Neuronal stem cell (in vitro differentiated cells): ENCODE data around the gene HMG20B.
"Not testable (repeated sequence)": the region's sequence is repeated elsewhere in the genome, so short reads cannot be mapped to it uniquely, and the experiment has no call there.

Experiments
- DNase-seq: peaks from one replicate; pipeline ENCODE4 v3.0.0-alpha.2; 2013; ENCODE audit warnings: low spot score
- H2AFZ ChIP-seq: one replicate; pipeline ENCODE4 v1.6.1; 2013; ENCODE audit warnings: mild to moderate bottlenecking, low read length, inconsistent platforms
- H2AK5ac ChIP-seq: 2 replicates; pipeline ENCODE4 v1.6.1; 2013; ENCODE audit warnings: low read depth, mild to moderate bottlenecking, inconsistent platforms, low read length, moderate library complexity, mixed read lengths
- H2BK120ac ChIP-seq: 2 replicates; pipeline ENCODE4 v1.6.1; 2013; ENCODE audit warnings: low read depth, mild to moderate bottlenecking, inconsistent platforms, low read length, moderate library complexity, mixed read lengths
- H2BK12ac ChIP-seq: one replicate; pipeline ENCODE4 v1.6.1; 2013; ENCODE audit warnings: low read length, inconsistent platforms
- H2BK15ac ChIP-seq: 2 replicates; pipeline ENCODE4 v1.6.1; 2013; ENCODE audit warnings: mild to moderate bottlenecking, low read length, inconsistent platforms, mixed read lengths
- H2BK5ac ChIP-seq: one replicate; pipeline ENCODE4 v1.6.1; 2013; ENCODE audit warnings: inconsistent platforms, mild to moderate bottlenecking, low read length, moderate library complexity
- H3K14ac ChIP-seq: one replicate; pipeline ENCODE4 v1.6.1; 2013; ENCODE audit warnings: low read length, inconsistent platforms
- H3K18ac ChIP-seq: 2 replicates; pipeline ENCODE4 v1.6.1; 2013; ENCODE audit warnings: low read length, inconsistent platforms
- H3K23ac ChIP-seq: 2 replicates; pipeline ENCODE4 v1.6.1; 2013; ENCODE audit warnings: low read depth, mild to moderate bottlenecking, mixed read lengths, low read length, inconsistent platforms; ENCODE audit not compliant: poor library complexity
- H3K27ac ChIP-seq: replicated peaks from 3 replicates; pipeline ENCODE4 v1.5.1; 2013; ENCODE audit warnings: low read length, inconsistent platforms
- H3K27me3 ChIP-seq, 3 experiments: 2 replicates each; pipeline ENCODE4 v1.6.1; 2013; ENCODE audit warnings: low read length in 3 of 3, mild to moderate bottlenecking in 2 of 3, inconsistent platforms in 1 of 3, low read depth in 1 of 3, mixed read lengths in 1 of 3, moderate library complexity in 1 of 3; ENCODE audit not compliant: control insufficient read depth in 3 of 3, insufficient read depth in 3 of 3
- H3K36me3 ChIP-seq, 2 donors: replicated peaks in 1 of 2; 2 replicates each; pipeline ENCODE4 v1.6.1; 2013; ENCODE audit warnings: low read length in 2 of 2; ENCODE audit not compliant: control insufficient read depth in 2 of 2, insufficient read depth in 2 of 2
- H3K4ac ChIP-seq: 2 replicates; pipeline ENCODE4 v1.6.1; 2013; ENCODE audit warnings: inconsistent platforms, mild to moderate bottlenecking, low read length, moderate library complexity
- H3K4me1 ChIP-seq, 2 donors: 1 replicate in 1 of 2; 2 replicates in 1 of 2; pipeline ENCODE4 v1.6.1; 2013; ENCODE audit warnings: low read length in 2 of 2, low read depth in 1 of 2; ENCODE audit not compliant: control insufficient read depth in 2 of 2, insufficient read depth in 1 of 2
- H3K4me2 ChIP-seq: one replicate; pipeline ENCODE4 v1.6.1; 2013; ENCODE audit warnings: mild to moderate bottlenecking, low read length, inconsistent platforms; ENCODE audit not compliant: insufficient read depth, poor library complexity, severe bottlenecking
- H3K4me3 ChIP-seq, 2 donors: 2 replicates each; pipeline ENCODE4 v1.5.1; 2013; ENCODE audit warnings: low read length in 2 of 2, mild to moderate bottlenecking in 2 of 2, inconsistent platforms in 1 of 2, moderate library complexity in 1 of 2
- H3K79me1 ChIP-seq: one replicate; pipeline ENCODE4 v1.6.1; 2013; ENCODE audit warnings: low read depth, mild to moderate bottlenecking, inconsistent platforms, low read length, moderate library complexity
- H3K9ac ChIP-seq: one replicate; pipeline ENCODE4 v1.6.1; 2013; ENCODE audit warnings: mild to moderate bottlenecking, low read depth, low read length, inconsistent platforms; ENCODE audit not compliant: poor library complexity
- H3K9me3 ChIP-seq, 2 donors: replicated peaks in 1 of 2; 2 replicates each; pipeline versions ENCODE3 to v1.6.1; 2013; ENCODE audit warnings: low read length in 2 of 2, mild to moderate bottlenecking in 2 of 2, inconsistent platforms in 1 of 2, low read depth in 1 of 2, mixed read lengths in 1 of 2, moderate library complexity in 1 of 2; ENCODE audit not compliant: control insufficient read depth in 2 of 2, insufficient read depth in 1 of 2
- H4K8ac ChIP-seq: one replicate; pipeline ENCODE4 v1.6.1; 2013; ENCODE audit warnings: low read depth, mild to moderate bottlenecking, inconsistent platforms, low read length, moderate library complexity
- H4K91ac ChIP-seq: one replicate; pipeline ENCODE4 v1.6.1; 2013; ENCODE audit warnings: low read length, low read depth, mild to moderate bottlenecking, inconsistent platforms; ENCODE audit not compliant: poor library complexity
- WGBS, 2 donors: extraction: QIAGEN DNeasy Blood & Tissue Kit; methylation state at CpG; one replicate each; pipeline ENCODE4 v1.1.7; 2013; ENCODE audit warnings: missing lambda C conversion rate in 2 of 2, mixed read lengths in 1 of 2; ENCODE audit not compliant: insufficient read length in 2 of 2, insufficient replicate concordance in 1 of 2; ENCODE audit errors: extremely low coverage in 2 of 2; 5-methylcytosine and 5-hydroxymethylcytosine counted together

The HMG20B gene

GRCh38 chr19:3570042-3570441 is 2.7 kb upstream of the HMG20B start:
- H3K27ac ChIP-seq, H2BK15ac ChIP-seq, H3K9ac ChIP-seq, H3K4ac ChIP-seq, H3K36me3 ChIP-seq, H3K4me3 ChIP-seq, H3K14ac ChIP-seq, H2BK5ac ChIP-seq, H3K4me2 ChIP-seq, H3K4me1 ChIP-seq, H3K9me3 ChIP-seq, H2AK5ac ChIP-seq, H2BK120ac ChIP-seq, H3K18ac ChIP-seq, H4K91ac ChIP-seq, H2AFZ ChIP-seq, H3K27me3 ChIP-seq, H3K79me1 ChIP-seq, H4K8ac ChIP-seq, DNase-seq, H3K23ac ChIP-seq, H2BK12ac ChIP-seq: not testable (repeated sequence)
- WGBS, 2 donors: no CpG with 5 or more reads among the region's 11 CpGs

- no CpG with 5 or more reads among the region's 7 CpGs for WGBS, 2 donors
- Histone ChIP-seq H3K4me3 (no peak overlapping the region), H3K14ac (no peak overlapping the region)
Measured at GRCh38 chr19:3570606-3571011, 2.1 kb upstream of the HMG20B start.

GRCh38 chr19:3572132-3572854 is 451 bp upstream of the HMG20B start:
- peaks cover 9 to 19% of the 10 kb centered on the region in 2 donors for H3K36me3 ChIP-seq
- WGBS, 2 donors: no CpG with 5 or more reads among the region's 48 CpGs
- H2AK5ac ChIP-seq: no peak overlapping the region
- H2BK120ac ChIP-seq: no peak overlapping the region
- peak overlapping the region; percentile 96 for H2AFZ ChIP-seq
- H3K4ac ChIP-seq: no peak overlapping the region
- H3K9me3 ChIP-seq: no peaks in the 10 kb centered on the region
- peak overlapping the region; percentile 58 for H3K4me2 ChIP-seq
- H3K27me3 ChIP-seq: peaks cover 0 to 9% (median 0%) of the 10 kb centered on the region in 3 experiments
- no peak overlapping the region for H2BK15ac ChIP-seq
- DNase-seq: peak; percentile 100
- H3K79me1 ChIP-seq: peaks cover 3% of the 10 kb centered on the region
- H3K27ac ChIP-seq: peak overlapping the region; percentile 42
- no peak overlapping the region for H2BK5ac ChIP-seq
- no peak overlapping the region for H4K8ac ChIP-seq
- H3K4me3 ChIP-seq: peak overlapping the region; percentile 70 to 94
- peaks cover 5 to 17% of the 10 kb centered on the region in 2 donors for H3K4me1 ChIP-seq
- H4K91ac ChIP-seq: no peak overlapping the region
- H3K23ac ChIP-seq: no peak overlapping the region
- no peak overlapping the region for H2BK12ac ChIP-seq
- H3K18ac ChIP-seq: peak overlapping the region; percentile 20
- no peak overlapping the region for H3K9ac ChIP-seq
- no peak overlapping the region for H3K14ac ChIP-seq

More at GRCh38 chr19:3570606-3571011, 2.1 kb upstream of the HMG20B start:
- H4K91ac ChIP-seq: no peak overlapping the region
- no peak overlapping the region for H3K4ac ChIP-seq
- H3K9ac ChIP-seq: no peak overlapping the region
- H3K23ac ChIP-seq: no peak overlapping the region
- H3K4me2 ChIP-seq: no peak overlapping the region
- H2AFZ ChIP-seq: no peak overlapping the region
- H3K18ac ChIP-seq: no peak overlapping the region
- H4K8ac ChIP-seq: no peak overlapping the region
- no peak overlapping the region for H2BK5ac ChIP-seq
- H3K27ac ChIP-seq: no peak overlapping the region
- H3K27me3 ChIP-seq: no peaks in the 10 kb centered on the region
- H2BK120ac ChIP-seq: no peak overlapping the region
- H3K79me1 ChIP-seq: peaks cover 3% of the 10 kb centered on the region
- peak overlapping the region; percentile 68 for H2AK5ac ChIP-seq
- H3K4me1 ChIP-seq: peaks cover 5 to 8% of the 10 kb centered on the region in 2 donors
- no peak overlapping the region for H2BK15ac ChIP-seq
- peaks cover 9% of the 10 kb centered on the region in 2 donors for H3K36me3 ChIP-seq
- DNase-seq: no peak
- H2BK12ac ChIP-seq: no peak overlapping the region
- H3K9me3 ChIP-seq: no peaks in the 10 kb centered on the region

- Histone ChIP-seq H2AFZ (peak overlapping the region; percentile 85), H3K27me3 (peaks cover 0 to 17% (median 0%) of the 10 kb centered on the region in 3 experiments), H3K79me1 (peaks cover 3% of the 10 kb centered on the region), H4K8ac (no peak overlapping the region), H3K9ac (peak overlapping the region; percentile 96), H3K18ac (peak overlapping the region; percentile 97), H4K91ac (no peak overlapping the region), H3K4me2 (peak overlapping the region; percentile 97), H3K4me1 (peaks cover 5 to 17% of the 10 kb centered on the region in 2 donors), H2BK120ac (no peak overlapping the region), H2BK12ac (no peak overlapping the region), H3K4me3 (peak overlapping the region; percentile 94 to 98), H2AK5ac (peak overlapping the region; percentile 92), H3K27ac (no peak overlapping the region), H3K36me3 (peaks cover 9 to 19% of the 10 kb centered on the region in 2 donors), H2BK15ac (peak overlapping the region; percentile 71), H3K23ac (peak overlapping the region; percentile 65), H3K14ac (peak overlapping the region; percentile 38), H2BK5ac (peak overlapping the region; percentile 93), H3K9me3 (no peaks in the 10 kb centered on the region), H3K4ac (peak overlapping the region; percentile 37)
- DNase-seq: no peak
- WGBS, 2 donors: no CpG with 5 or more reads among the region's 60 CpGs
Measured at GRCh38 chr19:3573162-3573857, 566 bp downstream of the HMG20B start.
